GM21526 (cell line): Measurements from ENCODE around the gene DDX10.

ENCODE experiments used
- ATAC-seq: cut with Tn5 transposase; IDR thresholded peaks from one replicate; pipeline ENCODE4 v1.9.1; 2021; ENCODE audit warnings: moderate library complexity; ENCODE audit not compliant: unreplicated experiment, low FRiP score

DDX10 gene

DNA sequence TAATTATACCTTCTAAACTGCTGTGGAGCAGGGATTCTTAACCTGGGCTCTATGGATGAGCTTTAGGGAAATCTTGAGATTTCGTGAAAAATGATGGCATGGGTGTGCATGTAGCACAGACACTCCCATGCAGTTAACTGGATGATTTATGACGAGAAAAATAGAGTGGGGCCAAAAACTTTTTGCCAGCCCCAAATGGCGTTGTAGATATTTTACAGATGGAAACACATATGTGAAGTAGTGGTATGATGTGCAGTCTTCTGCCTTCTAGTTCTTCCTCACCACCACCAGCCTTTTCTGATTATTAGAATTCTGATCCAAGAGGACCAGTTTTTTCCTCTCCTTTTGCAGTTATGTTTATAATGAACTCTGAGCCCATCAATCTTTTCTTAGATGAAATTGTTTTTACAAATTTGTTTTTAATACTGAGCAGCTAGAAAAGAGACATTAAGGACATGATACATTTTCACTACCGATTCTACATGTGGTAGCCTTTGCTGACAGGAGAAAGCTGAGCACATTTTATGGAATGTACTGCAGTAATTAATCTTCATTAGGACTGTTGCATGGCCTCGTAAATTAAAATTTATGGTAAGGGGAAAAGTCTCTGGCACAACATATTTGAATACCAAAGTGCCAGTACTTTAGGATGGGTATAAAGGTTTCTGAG lies 261.4 kb downstream of the DDX10 start:
- no peak for ATAC-seq

DNA sequence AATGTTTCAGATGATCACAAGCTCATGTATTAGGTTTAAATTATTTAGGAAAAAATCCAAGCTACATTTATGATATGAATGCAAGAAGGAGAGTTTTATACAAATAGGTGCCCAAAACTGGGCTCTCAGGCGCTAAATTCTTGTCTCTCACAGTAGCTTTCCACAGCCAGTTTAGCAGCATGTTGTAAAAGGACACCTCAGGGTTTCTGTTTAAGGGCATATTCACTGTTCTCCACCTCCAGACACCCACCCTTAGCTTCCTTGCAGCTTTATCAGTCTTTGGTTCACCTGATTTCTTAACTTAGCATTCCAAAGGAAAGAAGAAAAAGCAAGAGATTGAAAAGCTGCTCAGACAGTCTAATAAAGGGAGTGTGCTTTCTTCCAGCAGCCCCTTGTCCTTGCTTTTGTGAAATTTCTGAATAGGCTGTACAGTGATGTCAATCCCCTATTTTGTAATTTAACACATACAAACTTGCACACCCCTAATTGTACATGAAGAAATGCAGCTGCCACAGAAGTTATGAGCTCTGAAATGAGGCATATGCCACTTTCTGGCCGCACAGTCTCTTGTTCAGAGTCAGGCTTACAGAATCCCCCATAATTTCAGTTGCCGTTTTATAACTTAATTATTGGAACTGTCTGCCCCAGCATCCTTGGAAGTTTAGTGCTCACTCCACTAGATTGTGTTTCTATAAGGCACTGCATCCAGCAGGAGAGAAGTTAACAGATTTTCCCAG lies 262.1 kb downstream of the DDX10 start:
- no peak for ATAC-seq

DNA sequence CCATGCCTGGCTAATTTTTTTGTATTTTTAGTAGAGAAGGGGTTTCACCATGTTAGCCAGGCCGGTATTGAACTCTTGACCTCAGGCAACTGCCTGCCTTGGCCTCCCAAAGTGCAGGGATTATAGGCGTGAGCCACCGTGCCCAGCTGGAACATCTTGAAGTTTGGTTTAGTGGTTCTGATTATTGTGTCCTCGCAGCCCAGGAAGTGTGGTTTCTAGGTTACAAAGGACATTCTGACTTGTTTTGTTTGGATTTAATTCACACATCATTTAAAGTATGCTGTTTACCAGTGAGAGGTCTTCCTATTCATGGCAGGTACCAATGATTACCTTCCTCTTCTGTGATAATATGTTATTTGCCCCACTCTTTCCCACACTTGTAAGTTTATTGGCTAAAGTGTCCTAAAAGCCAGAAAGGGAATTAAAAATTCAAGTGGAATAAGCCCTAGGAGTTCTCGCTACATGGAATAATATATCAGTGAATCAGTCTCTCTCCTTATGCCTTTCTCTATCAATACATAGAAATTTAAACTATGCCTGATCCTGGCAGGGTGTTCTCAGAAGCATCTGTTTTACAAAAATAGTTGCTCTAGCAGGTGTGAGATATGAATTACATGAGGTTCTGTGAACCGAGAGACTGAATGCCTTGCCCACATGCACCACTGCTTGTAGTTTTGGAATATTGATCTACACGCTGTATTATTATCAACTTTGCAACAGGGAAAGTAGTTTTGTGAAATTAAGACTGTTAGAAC lies 263.1 kb downstream of the DDX10 start:
- ATAC-seq = no peak

DNA sequence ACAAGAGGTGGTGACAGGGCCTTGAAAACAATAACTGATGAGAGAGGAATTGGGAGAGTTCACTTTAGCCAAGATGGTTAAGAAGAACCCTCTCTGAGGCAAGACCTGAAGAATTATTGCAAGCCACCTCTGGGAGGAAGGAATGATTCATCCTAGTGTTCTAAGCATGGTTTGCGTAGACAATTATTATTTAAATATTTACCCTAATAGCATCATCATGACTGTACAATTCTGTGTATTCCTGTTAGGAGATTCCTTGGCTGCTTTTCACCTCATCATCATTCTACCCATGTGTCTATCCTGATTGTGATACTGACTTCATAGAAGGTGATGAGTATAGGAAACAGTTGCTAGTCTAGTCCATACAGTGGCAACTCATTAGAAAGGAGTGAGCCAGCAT lies 264.4 kb downstream of the DDX10 start:
- no peak for ATAC-seq

GRCh38 chr11:108931168-108931567 lies 266.3 kb downstream of the DDX10 start:
- no peak for ATAC-seq

- no peak for ATAC-seq
Measured at GRCh38 chr11:108933630-108934029, 268.8 kb downstream of the DDX10 start.

GRCh38 chr11:108934289-108934688 lies 269.4 kb downstream of the DDX10 start:
- ATAC-seq = no peak

DNA sequence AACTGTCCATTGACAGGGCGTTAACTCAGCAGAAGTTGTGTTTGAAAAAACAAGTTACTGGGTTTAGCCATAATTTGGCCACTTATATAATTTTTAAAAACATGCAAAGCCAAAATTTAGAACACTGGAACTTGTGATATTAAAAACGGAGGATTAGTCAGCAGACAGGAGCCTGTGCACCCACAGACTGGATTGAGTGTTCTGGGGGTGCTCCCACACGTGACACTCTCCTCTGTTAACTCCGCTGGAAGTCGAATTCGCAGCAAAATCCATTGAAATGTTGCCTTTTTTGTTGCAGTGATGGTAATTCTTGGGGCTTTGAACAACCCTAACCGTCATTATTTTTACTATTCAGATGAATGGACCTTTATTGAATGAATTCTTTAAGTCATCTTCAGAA lies 269.8 kb downstream of the DDX10 start:
- no peak for ATAC-seq

- no peak for ATAC-seq
Measured at GRCh38 chr11:108937746-108938145, 272.9 kb downstream of the DDX10 start.

DNA sequence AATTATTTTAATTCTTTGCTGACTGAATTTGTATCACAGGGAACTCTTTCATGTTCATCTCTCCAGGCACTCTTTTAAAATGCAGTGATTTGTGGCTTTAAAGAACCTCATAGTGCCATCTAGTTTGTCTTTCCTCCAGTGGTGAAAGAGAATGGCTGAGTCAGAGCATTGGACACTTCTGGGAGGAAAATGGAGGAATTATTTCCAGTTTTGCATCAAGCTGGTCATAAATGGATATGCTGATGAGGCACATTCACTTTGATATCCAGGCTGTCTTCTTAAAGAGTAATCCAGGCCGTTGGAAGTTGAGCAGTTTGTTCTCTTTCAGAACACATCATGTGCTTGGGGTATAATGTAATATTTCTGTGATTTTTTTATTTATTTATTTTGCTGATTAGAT lies 273.7 kb downstream of the DDX10 start:
- no peak for ATAC-seq

DNA sequence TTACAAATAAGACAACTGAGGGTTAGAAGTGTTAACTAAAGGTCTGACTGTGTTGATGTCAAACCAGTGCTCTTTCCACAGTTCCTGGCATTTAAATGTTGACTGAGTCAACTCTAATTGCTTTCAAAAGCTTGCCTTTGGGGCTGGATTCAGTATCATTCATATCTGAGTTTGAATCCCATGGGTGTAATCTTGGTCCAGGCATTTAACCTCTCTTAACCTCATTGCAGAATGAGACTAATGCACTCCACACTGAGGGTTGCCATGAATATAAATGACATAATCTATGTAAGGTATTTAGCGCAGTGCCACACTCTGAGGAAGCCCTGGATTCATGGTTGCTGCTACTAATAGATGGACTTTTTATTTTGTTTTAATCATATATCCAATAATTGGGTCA lies 274.3 kb downstream of the DDX10 start:
- no peak for ATAC-seq

DNA sequence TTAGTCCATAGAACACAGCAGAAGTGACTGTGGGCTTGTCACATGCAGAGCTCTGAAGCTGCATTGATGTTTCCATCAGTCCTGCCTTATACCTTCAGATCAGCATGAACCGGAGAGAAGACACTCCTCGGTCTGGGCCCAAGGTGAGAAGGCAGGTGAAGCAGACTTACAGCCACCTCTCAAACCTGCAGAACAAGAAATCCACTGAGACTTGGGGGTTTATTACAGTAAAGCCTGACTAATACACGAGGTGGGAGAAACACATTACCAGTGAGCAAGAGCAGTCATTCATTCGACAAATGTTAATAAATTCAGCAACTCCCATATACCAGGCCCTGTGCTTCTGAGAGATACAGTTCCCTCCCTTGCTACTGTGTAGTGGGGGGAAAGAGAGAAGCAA lies 279.0 kb downstream of the DDX10 start:
- ATAC-seq = no peak

- no peak for ATAC-seq
Measured at GRCh38 chr11:108944471-108945178, 279.8 kb downstream of the DDX10 start.

DNA sequence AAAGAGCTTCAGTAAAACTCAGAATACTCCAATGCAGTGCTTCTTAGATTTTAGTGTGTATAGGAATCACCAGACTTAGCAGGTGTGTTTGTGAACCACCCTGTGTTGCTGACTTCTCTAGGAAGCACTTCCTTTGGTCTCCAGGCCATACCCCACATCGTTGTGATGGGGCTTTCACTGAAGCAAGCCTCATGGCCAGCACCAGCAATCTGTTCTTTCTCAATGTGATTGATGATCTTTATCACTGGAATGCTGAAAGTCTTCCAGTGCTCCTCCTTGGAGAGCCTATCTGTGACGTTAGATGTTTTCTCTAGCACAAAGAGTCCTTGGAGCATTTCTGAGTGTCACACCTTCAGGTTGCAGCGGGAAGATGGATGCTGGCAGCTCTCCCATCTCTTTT lies 280.5 kb downstream of the DDX10 start:
- no peak for ATAC-seq

DNA sequence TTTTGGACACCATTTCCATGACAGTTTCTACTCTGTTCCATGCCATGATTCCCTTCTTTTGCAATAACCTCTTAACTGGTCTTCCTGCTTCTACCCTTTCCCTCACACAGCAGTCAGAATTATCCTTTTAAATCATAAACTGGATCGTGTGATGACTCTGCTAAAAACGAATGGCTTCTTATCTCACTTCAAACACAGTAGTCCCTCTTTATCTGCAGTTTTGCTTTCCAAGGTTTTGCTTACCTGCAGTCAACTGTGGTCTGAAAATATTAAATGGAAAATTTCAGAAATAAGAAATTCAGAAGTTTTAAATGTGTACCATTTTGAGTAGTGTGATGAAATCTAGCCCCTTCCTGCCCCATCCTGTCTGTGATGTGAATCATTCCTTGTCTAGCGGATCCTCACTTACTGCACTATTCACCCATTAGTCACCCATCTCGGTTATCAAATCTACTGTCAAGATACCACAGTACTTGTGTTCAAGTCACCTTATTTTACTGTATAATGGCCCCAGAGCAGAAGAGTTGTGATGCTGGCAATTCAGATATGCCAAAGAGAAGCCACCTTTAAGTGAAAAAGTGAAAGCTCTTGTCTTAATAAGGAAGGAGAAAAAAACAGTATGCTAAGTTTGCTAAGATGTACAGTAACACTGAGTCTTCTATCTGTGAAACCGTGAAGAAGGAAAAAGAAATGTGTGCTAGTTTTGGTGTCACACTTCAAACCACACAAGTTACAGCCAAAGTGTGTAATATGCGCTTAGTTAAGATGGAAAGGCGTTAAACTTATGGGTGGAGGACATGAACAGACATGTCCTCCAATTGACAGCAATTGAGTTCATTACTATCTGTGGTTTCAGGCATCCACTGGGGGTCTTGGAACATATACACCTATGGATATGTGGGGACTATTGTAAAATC lies 283.0 kb downstream of the DDX10 start:
- ATAC-seq = no peak

- ATAC-seq = no peak
Measured at GRCh38 chr11:108958368-108959104, 293.7 kb downstream of the DDX10 start.

DNA sequence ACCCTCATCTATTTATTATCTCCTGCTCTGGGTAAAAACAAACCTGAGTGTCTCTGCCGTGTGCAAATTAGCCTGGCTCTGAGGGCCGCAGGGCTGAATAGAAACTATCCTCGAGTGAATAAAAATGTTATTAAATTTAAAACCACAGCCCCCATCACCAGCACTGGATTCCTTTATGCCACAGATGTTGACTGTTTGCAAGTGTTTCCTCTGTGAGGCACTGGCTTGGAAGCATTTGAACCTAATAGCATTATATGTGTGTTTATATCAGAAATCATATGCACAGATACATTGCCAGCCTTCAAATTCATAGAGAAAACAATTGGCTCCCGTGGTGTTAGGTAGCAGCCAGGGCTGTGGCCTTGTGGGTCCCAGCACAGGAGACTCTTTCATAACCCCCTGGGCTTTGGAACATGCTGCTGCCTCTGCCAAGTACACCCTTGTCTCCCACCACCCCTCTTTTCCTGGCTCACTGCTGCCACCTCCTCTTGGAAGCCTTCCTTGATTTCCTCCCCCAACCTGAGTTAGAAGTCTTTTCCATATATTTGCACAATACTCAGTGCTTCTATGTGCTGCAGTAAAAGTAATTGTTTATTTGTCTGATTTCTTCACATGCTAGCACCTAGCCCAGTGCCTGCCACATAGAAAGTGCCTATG lies 294.4 kb downstream of the DDX10 start:
- ATAC-seq = no peak

DNA sequence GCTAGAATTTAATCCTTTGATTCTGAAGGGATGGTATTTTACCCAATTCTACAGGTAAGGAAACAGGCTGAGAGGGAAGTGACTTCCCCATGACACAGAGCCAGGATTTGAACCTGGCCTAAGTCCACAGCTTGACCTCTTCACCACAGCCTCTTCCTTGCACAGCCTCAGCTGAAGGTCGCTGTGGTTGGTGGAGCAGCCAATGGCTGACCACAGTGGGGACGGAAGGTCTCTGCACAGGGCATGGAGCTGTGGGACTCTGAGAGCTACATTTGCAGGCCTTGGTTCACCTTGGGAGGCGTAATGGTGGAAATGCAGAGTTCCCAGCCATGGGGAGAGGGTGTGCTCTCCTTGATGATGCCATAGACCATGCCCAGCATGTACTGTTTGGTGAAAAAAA lies 295.0 kb downstream of the DDX10 start:
- no peak for ATAC-seq

GRCh38 chr11:108960501-108960900 lies 295.6 kb downstream of the DDX10 start:
- ATAC-seq = no peak
